ENCODE measurements around the gene PTPRN2. TPM values are rescaled to one million over a fixed set of nuclear protein-coding genes. Genes with fewer than 3 reads are reported as not detected.

Gene PTPRN2
- polyA plus RNA-seq, 1 donor = 1.7 TPM

DNA sequence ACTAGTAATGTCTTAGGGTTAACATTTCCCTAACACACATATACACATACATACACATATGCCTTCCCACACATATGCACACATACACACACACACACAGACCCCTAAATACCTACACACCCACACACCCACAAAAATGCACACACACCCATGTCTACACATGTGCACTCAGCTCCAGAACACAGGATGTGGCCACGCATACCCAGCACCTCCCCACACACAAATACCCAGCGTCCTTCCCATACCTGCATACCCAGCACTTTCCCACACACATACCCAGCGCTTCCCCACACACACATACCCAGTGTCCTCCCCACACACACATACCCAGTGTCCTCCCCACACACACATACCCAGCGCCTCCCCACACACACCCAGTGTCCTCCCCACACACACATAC is 715.9 kb downstream of the PTPRN2 start:
- no peak for DNase-seq (ENCODE audit: low read depth)

DNA sequence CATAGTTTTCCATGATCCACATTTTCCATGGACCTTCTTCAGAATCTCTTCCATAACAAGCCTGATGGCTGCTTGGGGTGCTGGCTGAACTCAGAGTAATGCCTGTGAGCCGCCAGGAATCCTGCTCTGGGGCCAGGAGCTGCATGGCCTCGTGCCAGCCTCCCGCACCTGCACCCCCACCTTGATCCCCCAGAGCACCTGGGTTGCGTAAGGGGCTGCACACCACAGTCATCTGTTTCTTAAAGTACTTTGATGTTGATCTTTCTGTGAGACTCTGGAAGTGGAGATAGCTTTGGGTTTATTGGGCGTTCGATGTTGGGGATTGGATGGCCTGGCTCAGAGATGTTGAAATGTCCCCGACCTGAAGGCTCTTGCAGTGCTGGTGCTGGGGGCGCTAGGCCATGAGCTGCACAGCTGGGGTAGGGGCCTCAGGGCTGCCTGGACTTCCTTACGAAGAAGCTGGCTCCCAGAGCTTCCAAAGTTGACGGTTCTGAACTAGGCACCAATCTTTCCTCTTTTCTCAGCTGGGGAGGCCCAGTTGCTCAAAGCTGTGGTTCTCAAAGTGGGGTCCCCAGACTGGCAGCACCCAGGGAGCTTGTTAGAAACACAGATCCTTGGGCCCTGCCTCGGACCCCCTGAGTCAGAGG is 716.9 kb downstream of the PTPRN2 start:
- DNase-seq (ENCODE audit: low read depth) = no peak

DNA sequence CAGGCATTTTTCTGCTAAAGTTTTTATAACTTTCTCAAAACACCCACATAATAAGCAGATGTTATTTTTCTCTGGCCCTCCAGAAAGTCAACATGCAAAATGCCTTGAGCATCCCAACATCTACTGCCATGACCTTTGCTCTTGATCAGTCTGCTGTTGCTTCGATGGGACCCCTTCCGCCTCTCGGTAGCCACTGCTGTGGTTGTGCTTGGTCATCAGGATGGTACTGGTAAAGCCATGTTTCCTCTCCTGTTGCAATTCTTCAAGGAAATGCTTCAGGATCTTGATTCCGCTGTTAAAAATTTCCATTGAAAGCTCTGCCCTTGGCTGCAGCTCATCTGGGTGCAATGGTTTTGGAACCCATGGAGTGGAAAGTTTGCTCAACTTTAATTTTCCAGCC is 717.8 kb downstream of the PTPRN2 start:
- no peak for DNase-seq (ENCODE audit: low read depth)

DNA sequence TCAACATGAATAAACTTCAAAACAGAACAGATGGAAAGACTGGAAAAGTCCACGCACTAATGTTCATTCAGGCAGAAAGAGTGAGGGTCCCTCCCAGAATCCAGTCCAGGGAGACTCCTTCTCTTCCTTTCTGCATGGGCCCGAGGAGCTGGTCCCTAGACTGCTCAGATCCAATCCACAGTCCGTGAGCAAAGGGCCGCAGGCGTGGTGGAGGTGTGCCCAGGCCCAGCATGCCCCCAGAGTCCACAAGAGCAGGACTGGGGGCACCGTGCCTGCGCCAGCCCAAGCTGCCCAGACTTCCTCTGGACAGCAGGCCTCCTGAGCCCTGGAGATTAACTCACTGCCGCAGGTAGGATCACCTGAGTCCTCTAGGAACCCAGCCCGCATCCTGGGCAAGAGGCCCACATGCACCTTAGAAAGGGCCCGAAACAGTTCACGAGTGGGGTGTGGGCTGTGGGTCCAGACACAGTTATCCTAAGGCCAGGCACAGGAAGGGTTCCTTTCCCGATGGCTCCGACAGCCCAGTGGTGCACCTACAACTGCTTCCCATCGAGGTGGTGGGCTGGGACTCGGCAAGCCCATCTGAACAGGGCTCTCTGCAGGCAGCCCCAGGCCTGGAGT is 719.8 kb downstream of the PTPRN2 start:
- DNase-seq (ENCODE audit: low read depth) = no peak

DNA sequence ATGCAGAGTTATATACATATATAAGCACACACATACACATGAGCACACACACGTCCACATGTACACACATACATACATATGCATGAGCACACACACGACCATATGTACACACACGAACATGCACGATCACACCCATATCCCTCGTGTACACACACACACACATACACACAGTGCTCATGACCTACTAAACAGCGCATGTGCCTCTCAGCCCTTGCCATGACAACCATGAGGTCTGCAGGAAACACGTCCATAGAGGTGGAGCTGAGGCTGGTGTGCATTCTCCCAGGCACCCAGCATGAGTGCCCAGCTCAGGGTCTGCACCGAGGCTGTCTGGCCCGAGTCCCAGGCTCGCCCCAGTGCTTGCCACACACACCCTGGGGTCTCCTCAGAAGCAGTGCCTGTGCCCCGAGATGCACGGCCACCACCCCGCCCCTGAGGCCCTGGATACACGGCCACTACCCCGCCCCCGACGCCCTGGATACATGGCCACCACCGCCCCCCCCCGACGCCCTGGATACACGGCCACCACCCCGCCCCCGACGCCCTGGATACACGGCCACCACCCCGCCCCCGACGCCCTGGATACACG is 721.2 kb downstream of the PTPRN2 start:
- DNase-seq (ENCODE audit: low read depth) = no peak

DNA sequence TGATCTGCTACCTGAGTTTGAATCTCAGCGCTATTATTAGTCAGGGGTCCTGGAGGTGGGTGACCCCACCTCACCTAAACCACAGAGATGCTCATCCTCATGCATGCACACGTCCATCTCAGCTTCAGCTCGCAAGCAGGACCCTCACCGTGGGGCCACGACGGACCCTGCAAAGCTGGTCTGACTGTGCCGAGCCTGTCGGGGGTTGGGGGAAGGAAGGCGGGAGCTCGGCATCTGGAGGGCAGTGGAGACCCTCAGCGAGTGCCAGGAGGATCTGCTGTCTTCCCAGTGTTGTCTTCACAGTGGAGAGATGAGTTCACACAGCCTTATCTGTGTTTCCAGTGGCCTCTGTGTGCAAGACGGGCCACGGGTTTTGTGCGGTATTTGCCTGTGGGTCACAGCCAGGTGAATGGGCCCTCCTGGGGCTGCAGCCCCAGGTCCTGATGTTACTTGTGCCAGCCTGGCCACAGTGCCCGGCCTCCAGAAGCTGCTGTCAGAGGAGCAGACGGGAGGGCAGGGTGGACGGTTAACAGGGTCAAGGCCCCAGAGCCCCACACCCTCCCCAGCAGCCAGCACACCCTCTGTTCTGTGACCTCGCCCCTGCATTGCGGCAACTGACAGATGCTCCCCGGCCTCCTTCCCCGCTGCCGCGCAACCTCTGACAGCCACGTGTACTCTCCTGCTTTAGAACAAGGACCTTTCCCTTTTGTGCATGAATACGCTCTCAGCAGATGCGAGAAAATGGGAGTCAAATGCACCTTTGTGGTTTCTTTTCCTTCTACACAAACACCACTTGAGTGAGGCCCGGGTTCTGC is 722.1 kb downstream of the PTPRN2 start:
- no peak for DNase-seq (ENCODE audit: low read depth)

DNA sequence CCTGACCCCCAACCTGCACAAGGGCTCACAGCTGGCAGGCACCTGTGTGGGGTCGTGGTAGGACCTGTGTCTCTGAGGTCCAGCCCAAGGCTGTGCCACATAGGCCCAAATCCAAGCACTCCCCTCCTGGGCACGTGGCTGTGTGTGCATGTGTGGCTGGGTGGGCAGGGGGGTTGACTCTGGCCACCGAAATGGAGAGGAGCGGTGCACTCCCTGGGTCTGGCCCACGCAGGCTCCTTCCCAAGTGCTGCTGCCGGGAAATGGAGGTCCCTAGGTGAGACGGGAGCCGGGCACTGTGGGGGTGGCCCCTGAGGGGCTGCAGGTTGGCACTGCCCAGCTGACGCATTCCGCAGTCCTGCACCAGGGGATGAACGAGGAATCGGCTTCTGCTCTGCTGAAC is 722.7 kb downstream of the PTPRN2 start:
- no peak for DNase-seq (ENCODE audit: low read depth)

DNA sequence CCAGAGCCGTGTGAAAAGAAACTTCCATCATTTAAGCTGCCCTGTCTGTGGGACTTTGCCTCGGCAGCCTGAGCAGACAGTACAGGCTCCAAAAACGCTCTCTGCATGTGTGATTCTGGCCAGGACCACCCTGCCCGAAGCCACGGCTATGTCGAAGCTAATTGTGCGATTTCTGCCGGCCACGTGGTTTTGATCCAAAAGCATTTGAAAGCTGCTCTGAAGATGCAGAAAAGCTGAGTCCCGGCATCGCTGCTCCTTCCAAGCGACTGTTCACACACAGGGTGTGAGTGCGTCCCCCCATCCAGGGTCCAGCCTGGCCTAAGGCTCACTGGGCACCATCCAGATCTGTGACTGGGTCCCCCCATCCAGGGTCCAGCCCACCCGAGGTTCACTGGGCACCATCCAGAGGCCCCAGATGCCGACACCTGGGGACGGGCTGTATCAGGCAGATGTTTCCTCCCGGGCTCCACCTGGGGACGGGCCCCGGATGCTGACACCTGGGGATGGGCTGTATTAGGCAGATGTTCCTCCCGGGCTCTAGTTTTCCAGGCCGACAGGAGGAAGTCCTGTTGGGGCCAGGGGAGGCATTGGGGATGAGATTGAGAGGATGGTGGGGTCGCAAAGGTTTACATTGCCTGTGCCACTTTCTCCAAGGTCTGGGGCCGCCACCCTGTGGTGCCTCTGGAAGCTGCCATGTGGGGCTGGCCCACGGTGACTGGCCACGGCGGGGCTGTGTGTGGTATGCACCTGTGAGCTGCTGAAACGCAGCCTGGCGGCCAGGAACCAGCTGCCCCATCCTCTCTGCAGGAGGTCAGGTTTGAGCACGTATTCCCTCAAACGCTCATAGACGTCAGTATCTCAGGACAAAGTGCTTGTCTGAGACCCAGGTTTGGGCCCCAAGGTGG is 723.5 kb downstream of the PTPRN2 start:
- no peak for DNase-seq (ENCODE audit: low read depth)

DNA sequence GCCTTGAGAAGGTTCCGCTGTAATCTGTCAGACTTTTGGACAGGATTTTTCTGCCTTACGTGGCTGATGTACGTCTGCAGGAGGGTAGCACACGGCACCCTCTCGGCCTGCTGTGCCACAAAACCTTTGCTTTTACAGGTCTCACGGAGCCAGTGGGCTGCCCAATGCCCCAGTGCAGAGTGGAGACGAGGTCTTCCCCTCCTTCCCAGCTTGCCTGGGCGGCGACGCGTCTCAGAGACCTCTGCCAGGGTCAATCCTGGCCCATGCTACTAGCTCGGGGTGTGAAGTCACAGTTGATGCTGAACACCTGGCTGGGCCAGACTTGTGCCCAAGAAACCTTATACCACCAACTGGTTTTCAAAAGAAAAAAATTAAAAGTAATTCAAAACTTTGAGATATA is 724.4 kb downstream of the PTPRN2 start:
- no peak for DNase-seq (ENCODE audit: low read depth)

DNA sequence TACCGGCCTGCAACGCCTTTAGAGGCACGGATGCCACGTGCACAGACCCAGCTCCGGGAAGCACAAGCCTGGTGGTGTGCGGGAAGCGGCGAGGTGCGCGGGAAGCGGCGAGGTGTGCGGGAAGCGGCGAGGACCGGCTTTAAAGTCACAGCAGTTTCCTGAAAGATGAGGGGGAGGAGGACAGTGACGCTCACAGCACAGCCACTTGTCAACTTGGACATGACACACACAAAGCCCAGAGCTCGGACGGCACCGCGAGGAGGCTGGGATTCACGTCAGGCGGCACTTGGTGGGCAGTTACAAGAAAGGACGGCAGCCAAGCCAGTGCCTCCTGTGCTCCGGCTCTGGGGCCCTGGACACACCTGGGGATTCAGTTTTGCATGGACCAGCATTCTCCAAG is 724.9 kb downstream of the PTPRN2 start:
- no peak for DNase-seq (ENCODE audit: low read depth)

DNA sequence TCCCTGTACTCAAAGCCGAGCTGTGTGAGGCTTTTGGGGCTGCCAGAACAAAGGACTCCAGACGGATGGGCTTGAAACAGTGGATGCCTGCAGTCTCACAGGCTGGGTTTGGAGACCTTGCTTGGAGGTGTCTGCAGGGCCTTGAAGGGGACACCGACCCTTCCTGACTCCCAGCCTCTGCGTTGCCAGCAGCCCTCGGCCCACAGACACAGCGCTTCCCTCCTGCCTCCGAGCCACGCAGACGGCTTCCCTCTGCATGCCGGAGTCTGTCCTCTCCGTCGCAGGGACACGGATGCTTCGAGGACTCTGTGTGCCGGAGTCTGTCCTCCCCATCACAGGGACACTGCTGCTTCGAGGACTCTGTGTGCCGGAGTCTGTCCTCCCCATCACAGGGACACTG is 726.1 kb downstream of the PTPRN2 start:
- DNase-seq (ENCODE audit: low read depth) = no peak

DNA sequence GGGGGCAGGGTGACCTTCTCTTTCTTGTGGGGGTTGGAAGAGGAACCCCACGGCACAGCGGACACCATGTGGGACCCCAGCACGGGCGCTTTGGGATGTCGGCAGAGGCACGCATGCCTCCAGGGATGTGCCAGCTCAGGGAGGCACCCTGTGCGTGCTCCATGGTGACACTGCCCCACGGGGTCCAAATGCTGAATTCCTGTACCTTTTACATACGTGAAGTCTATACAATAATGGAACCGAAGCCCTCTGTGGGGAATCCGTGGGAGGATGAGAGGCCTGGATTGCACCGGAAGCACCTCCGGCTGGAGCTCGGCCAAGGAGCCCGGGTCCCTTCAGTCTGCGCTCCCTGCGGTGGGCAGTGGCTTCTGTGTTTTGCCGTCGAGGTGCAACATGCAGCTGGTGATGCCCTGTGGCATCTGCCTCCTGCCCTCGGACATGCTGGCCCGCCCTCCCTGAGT is 726.6 kb downstream of the PTPRN2 start:
- no peak for DNase-seq (ENCODE audit: low read depth)

DNA sequence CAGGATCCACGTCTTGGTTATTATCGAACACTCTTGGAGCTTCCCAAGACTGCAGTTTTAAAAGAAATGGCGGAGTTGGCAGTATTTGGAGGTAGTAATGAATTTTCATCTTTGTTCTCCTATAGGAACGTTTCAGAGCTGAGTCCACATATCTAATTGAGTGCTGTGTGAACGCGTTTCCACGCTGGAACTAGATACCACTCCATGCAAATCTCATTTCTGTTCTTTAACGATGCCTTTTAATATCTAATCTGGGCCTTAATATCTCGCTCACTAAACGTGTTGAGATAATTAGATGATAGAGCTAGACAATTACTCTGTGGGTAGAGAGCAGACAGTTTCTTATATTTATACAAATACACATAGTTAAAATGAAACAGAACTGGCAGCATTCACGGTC is 727.2 kb downstream of the PTPRN2 start:
- no peak for DNase-seq (ENCODE audit: low read depth)

DNA sequence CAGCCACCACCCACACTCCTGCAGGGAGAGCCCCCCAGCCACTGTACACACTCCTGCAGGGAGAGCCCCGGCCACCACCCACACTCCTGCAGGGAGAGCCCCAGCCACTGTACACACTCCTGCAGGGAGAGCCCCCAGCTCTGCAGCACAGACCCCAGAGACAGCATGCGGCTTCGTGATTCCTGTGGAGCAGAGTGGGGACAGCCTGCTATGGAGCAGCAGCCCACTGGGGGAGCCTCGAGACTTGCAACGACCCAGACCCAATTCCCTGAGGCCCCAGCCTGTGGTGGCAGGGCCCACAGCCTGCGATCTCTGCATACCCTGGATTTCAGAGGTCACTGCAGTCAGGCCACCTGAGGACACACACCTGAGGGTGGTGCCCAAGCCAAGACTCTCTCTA is 727.7 kb downstream of the PTPRN2 start:
- DNase-seq (ENCODE audit: low read depth) = no peak

DNA sequence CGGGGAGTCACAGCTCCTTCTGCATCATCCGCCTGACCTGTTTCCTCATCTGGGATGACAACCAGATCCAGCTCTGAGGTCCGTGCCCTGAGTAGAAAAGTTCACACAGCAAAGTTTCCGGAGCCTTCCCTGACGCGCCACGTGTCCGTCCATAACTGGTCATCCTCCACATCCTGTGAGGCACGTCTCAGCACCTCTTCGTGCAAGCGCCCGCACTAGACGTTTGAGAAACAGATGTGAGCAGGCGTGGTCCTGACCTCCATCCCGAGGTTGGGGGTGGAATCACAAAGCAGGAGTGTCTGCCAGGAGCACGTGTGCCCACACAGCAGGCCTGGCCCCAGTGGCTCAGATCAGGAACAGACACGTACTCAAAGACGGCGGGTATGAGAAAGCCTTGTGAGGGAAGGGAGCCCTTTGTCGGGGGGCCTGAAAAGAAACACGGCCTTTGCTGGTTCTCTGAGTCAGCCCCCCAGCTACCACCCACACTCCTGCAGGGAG is 730.0 kb downstream of the PTPRN2 start:
- DNase-seq (ENCODE audit: low read depth) = no peak

DNA sequence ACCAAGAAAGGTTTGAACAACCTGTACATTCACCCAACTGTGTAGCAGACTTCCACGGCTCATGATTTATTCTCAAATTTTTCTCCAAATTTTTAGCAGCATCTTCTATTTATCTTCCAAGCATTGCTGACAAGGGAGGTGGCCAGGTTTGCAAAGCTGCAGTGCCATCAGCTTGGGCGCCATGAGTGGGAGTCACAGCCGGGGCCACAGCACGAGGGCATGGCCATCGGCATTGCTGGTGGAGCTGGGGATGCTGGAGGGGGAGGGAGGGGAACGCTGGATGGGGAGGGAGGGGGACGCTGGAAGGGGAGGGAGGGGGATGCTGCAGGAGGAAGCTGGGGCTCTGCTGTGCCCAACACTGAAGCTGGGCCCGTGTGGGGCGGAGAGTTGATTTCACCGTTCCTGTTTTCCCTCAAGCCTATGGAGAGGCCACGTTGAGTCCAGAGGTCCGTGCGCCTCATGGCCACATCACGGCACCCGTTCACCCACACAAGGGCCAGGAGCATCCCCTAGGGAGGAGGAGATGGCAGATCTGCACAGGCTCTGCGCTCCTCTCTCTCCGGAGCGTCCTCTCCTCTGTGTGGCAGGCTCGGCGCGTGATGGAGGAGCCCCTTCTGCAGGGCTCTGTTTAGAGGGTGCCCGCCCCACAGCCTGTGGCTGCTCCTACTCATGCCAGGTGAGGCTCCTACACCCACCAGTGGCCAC is 730.6 kb downstream of the PTPRN2 start:
- DNase-seq (ENCODE audit: low read depth) = no peak

DNA sequence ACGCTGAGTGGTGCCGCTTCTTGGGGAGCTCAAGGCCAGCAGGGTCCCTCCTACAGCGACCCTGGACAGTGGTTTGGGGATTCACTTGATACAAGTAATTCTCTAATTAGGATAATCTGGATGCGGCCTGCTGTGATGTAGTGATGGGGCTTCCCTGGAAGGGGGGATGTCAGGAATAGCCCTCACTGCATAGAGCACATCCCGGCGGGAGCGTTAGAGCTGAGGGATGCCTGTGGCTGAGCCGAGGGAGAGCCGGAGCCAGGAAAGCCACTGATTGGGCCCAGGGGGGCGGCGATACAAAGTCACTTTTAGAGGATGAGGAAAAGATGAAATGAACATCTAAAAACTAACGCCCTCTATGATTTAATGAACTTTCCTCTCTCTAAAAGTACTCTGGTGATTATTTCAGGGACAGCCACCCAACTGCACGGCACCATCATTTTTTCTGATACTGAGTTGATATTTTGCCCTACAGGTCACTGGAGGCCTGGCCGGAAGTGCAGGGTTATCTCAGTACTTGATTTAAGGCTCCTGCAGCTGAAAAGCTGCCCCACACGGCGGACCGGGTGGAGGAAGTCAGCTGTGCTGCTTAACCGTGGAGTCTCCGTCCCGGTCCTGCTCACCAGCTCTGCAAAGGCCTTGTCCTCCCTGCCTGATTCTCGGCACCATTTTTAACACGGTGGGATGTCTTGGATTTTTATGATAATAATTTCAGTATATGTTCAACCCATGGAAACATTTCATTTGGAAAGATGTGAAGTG is 732.0 kb downstream of the PTPRN2 start:
- DNase-seq (ENCODE audit: low read depth) = no peak

DNA sequence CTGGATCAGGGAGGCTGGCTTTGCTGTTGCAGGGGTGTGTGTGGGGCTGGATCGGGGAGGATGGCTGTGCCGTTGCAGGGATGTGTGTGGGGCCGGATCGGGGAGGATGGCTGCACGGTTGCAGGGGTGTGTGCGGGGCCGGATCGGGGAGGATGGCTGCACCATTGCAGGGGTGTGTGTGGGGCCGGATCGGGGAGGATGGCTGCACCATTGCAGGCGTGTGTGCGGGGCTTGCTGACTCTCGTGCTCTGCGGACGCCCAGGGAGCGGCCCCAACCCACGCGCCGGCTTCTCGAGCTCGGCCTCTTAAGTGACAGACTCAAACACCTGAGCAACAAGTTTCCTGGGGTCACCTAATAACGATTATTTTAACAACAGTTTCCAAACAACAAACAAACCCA is 732.6 kb downstream of the PTPRN2 start:
- no peak for DNase-seq (ENCODE audit: low read depth)

DNA sequence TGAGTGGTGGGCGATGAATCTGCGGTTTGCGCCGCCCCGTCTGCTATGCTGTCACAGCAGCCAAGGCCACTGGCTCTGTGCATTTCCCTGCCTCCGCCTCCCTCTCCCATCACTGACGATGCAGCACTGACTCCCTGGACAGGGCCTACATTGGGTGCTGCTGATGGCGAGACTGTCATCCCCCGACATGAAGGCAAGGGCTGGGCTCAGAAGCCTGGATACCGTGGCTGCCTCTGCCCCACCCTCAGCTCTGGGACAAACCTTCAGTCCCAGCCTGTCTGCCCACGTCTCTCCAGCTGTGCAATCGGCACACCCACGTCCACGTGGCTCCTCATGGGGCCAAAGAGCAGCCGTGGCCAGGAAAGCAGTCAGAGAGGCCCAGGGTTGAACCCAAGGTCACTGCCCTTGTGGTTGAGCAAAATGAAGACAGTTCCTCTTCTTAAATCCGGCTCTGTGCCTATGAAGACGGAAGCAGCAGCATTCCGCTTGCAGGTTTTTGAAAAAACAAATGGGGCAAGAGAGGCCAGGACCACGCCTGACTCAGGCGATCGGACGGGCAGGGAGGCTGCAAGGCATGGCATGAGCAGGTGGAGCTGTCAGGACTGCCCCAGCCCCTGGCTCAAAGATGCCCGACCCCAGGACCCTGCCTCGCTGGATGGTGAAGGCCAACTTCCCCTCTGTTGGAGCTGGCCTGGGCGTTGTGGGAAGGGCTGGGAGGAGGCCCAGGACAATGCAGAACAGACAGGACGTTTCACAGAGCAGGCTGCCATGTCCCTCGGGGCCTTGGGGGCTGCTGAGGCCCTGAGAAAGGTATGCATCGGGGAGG is 733.3 kb downstream of the PTPRN2 start:
- peak; percentile 31 for DNase-seq (ENCODE audit: low read depth)
